GM19043 (cell line): ENCODE data around the gene CSPG4.
A peak's percentile ranks its signal among the peaks of the same experiment; 100 is the strongest.

Experiments used
- ATAC-seq: cut with Tn5 transposase; IDR thresholded peaks from one replicate; pipeline ENCODE4 v1.9.1; 2021; ENCODE audit warnings: low read depth; ENCODE audit not compliant: unreplicated experiment

CSPG4 gene

DNA sequence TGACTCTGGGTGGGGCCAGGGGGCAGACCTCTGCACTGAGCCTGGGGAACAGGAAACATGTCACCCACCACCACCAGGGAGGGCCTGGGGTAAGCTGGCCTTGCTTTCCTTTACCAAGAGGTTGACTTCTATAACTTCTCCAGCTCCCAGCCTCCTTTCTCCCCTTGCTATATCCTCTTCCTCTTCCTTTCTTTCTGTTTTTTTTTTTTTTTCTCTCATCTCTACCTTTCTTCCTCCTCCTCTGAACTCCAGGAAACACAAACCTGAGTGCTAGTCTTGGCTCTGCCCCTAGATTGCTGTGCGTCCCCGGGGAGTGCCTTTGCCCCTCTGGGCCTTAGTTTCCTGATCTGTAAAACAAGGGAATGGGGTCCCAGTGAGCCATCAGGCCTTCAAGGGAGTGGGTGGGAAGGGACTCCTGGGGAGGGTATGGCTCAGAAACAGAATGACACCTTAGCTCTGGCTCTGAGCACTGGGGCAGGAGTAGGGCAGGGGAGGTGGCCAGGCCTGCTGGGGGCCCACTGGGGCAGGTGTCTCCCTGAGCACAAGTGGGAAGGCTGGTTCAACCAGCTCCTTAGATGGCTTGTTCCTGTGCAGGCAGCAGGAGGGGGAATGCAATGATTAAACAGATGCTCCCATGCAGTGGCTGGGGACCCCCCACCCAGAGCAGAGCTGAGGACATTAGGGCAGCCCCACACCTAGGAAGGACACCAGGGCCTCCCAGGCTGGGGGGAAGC, 60.7 kb downstream of the CSPG4 start:
- no peak for ATAC-seq

DNA sequence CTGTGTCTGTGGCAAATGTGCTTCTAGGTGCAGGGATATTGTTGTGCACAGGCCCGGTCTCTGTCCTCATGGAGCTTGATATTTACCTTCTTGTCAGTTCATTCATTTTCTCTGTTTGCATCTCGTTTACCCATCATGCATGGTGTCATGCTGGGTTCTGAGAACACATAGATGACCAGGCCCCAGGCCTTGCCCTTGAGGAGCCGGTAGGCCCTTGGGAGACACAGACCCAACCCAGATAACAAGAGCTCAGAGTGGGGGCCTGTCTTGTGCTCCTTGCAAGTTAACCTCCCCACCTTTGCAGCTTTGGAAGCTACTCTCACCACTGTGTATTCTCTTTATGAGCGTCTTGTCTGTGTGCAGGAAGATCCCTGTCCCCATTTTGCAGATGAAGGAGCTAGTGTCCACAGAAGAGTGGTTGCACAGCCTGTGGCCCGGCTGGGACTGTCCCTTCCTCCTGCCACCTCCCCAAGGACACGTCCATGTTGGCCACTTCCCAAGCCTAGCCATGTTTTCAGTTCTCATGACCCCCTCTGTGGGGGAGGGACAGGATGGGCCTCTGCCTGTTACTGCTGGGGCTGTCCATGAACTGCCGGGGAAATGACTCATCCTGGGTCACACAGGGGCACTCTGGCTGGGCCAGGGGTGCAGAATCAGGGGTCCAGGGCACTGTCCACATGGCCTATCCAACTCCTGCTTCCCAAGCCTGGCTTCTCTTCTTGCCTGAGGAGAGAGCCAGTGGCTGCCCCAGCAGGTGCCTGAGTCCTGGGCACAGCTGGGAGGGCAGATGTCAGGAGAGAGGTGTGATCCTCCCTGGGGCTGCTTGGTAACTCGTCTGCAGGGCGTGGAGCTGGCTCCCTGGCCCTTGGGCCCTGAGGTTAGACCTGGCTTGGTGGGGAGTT, 61.5 kb downstream of the CSPG4 start:
- no peak for ATAC-seq

DNA sequence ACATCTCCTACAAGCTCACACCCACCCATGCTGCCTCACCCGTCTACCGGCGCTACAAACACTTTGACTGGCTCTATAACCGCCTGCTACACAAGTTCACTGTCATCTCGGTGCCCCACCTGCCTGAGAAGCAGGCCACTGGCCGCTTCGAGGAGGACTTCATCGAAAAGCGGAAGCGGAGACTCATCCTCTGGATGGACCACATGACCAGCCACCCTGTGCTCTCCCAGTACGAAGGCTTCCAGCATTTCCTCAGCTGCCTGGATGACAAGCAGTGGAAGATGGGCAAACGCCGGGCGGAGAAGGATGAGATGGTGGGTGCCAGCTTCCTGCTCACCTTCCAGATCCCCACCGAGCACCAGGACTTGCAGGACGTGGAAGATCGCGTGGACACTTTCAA, 62.8 kb downstream of the CSPG4 start:
- ATAC-seq = no peak

DNA sequence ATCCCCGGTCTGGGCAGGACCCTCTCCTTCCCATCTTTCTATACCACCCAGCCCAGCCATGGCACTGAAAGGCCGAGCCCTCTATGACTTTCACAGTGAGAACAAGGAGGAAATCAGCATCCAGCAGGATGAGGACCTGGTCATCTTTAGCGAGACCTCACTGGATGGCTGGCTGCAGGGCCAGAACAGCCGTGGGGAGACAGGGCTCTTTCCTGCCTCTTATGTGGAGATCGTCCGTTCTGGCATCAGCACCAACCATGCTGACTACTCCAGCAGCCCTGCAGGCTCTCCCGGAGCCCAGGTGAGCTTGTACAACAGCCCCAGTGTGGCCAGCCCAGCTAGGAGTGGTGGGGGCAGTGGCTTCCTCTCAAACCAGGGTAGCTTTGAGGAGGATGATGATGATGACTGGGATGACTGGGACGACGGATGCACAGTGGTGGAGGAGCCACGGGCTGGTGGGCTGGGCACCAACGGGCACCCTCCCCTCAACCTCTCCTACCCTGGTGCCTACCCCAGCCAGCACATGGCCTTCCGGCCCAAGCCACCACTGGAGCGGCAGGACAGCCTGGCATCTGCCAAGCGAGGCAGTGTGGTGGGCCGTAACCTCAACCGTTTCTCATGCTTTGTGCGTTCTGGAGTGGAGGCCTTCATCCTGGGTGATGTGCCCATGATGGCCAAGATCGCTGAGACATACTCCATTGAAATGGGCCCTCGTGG, 63.4 kb downstream of the CSPG4 start:
- ATAC-seq = no peak

DNA sequence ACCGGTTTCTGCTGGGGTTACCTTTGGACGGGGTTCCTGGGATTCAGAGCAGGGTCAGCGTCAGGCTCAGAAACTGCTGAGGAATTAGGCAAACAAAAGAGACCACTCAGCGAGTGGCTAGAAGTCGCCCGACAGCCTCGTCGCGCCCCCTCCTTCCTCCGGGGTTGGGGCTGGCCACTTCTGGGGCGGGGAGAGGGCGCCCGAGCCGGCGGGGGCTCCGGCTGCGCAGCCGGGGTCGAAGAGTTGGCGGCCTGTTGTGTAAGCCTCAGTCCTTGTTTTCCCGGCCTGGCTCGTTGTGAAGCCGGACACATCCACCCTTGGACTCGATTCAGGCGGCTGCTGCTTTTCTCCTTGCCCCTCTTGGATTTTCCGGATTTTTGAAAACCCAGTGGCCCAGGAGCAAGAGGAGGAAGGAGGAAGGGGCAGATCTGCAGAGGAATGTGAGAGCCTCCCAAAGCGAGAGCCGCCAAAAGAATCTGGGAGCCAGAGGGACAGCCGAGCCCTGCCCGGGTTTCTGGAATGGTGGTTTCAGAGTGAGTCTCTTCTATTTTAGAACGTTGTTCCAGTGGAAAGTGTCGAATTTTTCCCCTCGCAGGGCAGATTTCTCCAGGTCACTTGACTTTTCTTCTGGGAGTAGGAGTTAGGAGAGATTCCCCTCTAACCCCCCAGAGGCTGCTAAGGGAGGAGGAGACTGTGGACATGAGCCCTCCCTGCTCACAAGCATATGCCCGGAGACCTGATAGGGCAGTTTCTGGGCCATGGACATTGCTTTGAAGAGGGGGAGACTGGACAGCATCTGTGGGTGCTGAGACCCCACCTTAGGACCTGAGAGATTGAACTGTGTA, 64.3 kb downstream of the CSPG4 start:
- ATAC-seq = no peak

DNA sequence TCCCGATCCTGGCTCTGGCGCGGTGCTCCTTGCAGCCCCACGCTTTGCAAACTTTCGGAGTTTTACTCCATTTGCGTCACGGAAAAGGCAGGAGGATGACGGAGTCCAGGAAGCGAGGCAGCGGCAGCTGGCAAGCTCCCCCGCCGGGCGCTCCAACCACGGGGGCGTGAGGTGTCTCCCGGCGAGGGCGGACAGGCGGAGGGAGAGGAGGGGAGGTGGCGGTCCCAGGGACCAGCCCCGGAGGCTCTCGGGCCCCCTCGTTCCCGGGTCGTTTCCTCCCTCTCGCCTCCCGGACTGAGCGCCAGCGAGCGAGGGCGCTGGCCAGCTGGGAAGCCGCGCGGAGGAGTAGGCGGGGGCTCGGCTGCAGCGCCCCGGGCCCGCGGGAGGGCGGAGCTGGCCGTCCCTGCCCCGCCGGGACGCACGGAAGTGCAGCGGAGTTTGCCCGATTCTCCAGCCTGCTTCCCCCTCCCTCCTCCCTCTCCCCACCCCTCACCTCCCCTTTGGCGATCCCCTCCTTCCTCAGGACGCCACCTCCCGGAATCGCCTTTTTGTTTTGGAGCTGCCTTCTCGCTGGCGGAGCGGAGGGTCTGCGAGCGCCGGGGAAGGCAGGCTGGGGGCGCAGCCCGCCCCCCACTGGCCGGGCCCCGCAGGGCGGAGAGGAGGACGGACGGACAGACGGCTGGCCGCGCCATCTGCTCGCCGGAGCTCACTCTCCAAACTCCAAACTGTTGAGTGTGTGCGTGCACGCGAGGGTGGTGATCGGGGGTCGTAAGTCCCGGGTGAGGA, 65.1 kb downstream of the CSPG4 start, which contains the start of gene SNX33:
Gene SNX33, plus strand, starts transcription at position 543 of the 786 bp plus-strand sequence. CDS start 1,191 bp downstream, outside the sequence.
- ATAC-seq = no peak

DNA sequence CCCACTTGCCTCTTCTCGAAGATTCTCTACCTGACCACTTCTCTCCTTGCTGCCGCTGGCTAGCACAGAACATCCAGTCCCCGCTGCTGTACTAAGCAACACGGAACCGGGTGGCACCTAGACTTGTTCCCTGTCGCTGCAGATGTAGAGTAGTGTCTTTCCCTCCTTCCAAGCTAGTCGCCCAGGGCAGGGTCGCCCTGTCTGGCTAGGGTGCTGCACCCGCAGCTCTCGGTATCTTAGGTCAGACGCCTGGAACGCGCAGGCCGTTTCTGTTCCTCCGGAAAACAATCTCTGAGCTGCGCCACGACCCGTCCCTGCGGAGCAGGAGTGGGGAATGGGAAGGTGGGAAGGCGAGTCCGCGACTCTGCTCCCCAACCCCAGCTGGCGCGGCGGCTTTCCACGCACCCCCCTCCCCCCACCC, 65.7 kb downstream of the CSPG4 start:
- ATAC-seq = no peak

DNA sequence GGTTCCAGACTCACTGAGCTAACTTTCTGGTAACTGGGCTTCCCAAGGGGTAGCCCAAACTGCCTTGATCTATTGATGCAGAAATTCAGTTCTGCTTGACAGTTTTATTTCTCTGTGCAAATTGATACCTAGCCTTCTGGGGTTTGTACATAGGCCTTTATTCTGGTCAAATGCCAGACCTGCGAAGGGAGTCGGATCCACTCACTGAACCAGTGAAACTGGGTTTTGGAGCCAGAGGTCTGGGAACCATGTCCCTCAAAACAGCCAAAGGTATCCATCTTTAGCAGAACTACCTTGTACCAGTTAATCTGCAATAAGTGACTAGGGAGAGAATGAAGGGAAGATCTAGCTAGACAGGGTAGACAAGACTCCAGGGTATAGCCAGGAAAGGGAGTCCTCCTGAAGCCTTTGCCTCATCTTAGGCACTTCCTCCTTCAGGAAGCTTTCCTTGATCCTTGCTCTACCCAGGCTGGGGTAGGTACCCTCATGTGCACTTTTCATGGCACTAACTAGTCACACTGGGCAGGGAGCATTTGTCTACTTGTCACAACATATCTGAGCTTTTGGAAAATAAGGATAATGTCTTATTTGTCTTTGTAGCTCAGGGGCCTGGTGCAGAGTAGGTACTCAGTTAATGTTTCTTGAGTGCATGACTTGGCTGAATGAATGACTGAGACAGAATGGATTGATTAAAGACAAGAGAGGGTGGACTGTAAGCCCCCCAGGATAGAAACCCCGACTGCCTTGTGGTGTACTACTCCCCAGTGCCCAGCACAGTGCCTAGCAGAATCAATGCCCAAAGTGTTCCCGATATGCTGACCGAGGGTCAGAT, 66.3 kb downstream of the CSPG4 start:
- ATAC-seq = no peak

DNA sequence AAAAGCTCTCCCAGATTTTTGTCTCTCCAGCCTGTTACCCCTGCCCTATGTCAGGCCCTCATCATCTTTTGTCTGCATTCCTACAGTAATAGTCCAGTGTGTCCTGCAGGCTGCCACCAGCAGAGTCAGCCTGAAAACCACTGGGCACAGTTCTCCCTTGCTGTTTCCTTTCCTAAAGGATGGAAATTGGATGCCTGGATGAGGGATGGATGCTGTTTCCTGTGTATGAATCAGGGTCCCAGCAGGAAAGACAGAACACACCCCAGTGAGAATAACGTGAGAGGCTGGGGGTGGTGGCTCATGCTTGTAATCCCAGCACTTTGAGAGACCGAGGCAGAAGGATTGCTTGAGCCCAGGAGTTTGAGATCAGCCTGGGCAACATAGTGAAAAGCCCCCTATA, 68.3 kb downstream of the CSPG4 start:
- no peak for ATAC-seq

DNA sequence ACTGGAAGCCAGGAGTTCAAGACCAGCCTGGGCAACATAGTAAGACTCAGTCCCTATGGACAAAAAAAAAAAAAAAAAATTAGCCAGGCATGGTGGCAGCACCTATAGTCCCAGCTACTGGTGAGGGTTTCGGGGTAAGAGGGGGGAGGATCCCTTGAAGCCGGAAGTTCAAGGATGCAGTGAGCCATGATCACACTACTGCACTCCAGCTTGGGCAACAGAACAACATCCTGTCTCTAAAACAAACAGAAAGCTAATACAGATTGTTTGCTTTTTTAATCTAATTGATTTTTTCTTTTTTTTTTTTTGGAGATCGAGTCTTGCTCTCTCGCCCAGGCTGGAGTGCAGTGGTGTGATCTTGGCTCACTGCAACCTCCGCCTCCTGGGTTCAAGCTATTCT, 71.0 kb downstream of the CSPG4 start:
- ATAC-seq = no peak

DNA sequence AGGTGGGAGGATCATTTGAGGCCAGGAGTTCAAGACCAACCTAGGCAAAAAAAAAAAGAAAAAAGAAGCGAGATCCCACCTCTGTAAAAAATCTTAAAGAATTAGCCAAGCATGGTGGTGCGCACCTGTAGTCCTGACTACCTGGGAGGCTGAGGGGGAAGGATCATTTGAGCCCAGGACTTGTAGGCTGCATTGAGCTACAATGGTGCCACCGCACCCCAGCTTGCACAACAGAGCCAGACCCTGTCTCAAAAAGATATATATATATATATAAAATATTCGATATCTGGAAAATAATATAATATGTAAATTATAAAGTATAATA, 71.5 kb downstream of the CSPG4 start:
- no peak for ATAC-seq

DNA sequence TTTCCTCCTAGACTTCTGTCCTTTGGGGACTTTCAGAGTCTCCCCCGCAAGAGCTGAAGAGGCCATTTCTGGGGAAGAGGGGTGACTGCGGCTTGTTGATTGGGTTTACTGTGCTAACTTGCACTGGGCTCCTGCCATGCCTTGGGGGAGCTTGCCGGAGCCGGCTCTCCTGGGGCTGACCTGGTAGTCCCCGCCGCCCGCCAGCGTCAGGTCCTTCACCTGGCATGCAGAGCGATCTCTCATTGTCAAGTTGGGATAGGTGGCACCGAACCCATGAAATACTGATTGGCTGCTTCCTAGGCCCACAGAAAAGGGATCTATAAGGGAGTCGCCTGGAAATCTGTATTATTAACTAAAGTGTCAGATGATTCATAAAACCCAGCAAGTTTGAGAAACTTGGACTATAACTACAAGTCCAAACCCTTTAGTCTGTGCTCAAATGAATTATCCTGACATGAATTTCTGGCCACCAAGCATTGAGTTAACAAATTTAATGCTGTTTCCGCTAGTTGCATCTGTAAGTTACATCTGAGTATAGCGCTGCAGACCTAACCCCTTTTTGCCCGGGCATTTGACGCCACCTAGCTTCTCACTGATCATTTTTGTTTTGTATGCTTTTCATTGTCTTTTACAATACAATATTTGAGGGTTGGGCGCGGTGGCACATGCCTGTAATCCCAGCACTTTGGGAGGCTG, 72.0 kb downstream of the CSPG4 start:
- ATAC-seq = peak; percentile 22

DNA sequence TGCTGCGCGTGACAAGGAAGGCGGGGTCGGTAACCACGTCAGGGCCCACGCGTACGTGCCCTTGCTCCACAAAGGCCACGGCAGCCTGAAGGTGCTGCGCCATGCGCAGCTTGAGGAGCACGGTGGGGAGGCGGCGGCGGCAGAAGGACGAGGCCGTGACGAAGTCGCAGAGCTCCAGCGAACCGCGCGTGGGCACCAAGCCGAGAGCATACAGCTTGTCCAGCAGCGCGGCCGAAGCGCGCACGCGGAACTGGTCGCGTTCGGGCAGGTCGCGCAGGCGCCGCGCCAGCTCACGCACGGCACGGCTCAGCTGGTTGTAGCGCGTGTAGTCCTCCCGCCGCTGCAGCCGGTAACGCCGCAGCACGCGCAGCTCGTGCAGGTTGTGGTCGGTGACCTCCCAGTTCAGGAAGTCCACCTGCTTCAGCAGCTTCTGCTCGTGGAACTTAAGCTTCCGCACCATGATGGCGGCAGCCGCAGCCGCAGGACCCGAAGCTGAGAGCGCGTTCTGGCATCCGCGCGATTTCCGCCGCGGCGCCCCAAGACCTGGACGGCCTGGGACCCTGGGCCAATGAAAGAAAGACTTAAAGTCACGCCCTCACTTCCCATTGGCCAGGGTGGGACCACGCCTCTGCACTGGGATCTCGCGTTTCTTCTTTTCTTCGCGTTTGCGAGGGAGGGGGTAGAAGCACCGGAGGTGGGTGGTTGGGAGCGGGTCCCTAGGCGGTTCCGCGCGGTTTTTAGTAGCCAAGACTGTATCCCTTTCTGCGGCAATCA, 72.8 kb downstream of the CSPG4 start, which contains the start of gene IMP3:
Gene IMP3, minus strand, starts transcription at position 516 of the 774 bp plus-strand sequence. Its CDS starts 56 bp downstream, at position 460.
- peak; percentile 93 for ATAC-seq

DNA sequence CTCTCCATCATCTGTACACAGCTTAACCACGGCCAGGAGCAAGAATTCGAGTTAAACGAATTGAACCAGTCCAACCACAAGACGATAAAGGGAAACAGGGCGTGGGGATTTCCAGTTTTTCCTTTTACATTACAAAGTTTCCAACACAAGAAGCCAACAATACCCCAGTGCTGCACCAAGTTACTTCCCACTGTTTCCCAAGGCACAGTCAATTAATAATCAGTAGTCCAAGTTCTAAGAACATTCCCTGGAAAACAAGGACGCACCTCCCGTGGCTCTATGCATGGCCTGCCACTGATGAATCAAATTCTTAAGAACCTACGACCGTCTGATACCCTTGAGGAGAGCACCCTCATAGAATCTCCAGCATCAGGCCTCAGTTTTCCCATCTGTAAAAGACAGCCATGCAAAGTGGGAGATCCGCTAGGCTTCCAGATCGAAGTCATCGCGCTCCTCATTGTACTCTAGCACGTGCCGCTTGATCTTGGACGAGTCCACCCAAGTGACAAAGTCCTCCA, 73.4 kb downstream of the CSPG4 start:
- no peak for ATAC-seq

DNA sequence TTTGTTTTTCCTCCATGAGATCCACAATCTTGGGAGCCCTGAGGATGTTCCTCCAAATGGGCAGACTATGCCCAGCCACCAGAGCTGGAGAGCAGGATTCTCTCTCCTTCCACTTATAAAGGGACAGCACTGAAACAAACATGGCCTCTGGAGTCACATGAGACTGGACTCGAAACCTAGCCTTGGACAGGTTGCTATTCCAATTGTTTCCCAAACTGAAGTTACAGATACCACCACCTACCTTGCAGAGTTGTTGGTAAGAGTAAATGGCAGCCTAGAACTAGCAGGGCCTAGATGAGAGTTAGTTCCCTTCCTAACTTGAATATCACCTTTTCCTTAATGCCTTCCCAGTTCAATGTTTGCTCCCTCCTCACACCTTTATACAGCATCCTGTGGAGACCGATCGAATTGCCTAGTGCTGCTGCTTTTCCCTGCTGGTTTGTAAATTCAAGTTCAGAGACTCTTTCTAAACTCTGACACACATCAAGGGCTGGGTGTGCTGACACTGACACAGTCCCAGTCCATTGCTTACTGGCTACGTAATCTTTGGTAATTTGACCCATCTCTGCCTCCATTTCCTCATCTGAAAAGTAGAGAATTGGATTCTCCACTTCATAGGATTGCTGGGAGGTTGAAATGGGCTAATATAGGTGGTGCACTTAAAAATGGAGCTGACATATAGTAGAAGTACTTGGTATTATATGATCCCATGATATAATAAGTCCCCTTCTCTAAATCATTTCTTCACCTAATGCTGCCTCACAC, 75.2 kb downstream of the CSPG4 start:
- no peak for ATAC-seq

DNA sequence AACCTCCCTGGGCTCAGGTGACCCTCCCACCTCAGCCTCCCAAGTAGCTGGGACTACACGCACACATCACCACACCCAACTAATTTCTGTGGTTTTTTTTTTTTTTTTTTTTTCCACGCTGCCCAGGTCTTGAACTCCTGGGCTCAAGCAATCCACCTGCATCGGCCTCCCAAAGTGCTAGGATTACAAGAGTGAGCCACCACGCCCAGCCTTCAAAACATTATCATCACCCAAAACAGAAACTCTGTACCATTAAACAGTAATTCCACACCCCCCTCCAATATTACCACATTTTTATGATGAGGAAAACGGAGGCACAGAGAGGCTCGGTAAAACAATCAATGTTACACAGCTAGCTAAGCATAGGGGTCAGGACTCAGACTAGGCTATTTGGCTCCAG, 76.6 kb downstream of the CSPG4 start:
- ATAC-seq = no peak
